ENCODE data around the gene SEMA6D.

SEMA6D gene

GRCh38 chr15:47705281-47705997, 11.9 kb upstream of the SEMA6D start:
- Histone ChIP-seq H3K9ac (ENCODE audit: low read depth, low read length) (no peak overlapping the region), H3K27ac (ENCODE audit: low read length) (no peak overlapping the region), H3K4me1 (ENCODE audit: insufficient read depth, low read length) (no peaks in the 10 kb centered on the region), H3K4me2 (ENCODE audit: insufficient read depth, low read length) (no peak overlapping the region), H4K20me1 (ENCODE audit: insufficient read depth, low read length) (no peaks in the 10 kb centered on the region), H3K79me2 (ENCODE audit: insufficient read depth, low read length) (no peaks in the 10 kb centered on the region), H3K4me3 (ENCODE audit: low read depth in 1 of 2, low read length in 2 of 2) (no peak overlapping the region), H3K36me3 (ENCODE audit: insufficient read depth, low read length) (no peaks in the 10 kb centered on the region), H3K27me3 (ENCODE audit: insufficient read depth, low read length, poor library complexity) (no peaks in the 10 kb centered on the region), H3K9me3 (ENCODE audit: insufficient read depth, low read length, severe bottlenecking) (no peaks in the 10 kb centered on the region), H2AFZ (ENCODE audit: low read depth, low read length) (no peak overlapping the region)
- TF ChIP-seq EZH2 (IDR thresholded peaks at IDR 0.05; ENCODE audit: borderline replicate concordance, low read depth, low read length, severe bottlenecking) (no peak), CTCF (IDR thresholded peaks at IDR 0.05; ENCODE audit: borderline replicate concordance, extremely low read depth, low read length, poor library complexity, severe bottlenecking) (no peak)
- ATAC-seq (ENCODE audit: insufficient read depth, low read depth), result no peak
- DNase-seq, result no peak

- H3K36me3 ChIP-seq (ENCODE audit: insufficient read depth, low read length), result no peaks in the 10 kb centered on the region
- no peak for TF ChIP-seq EZH2 (IDR thresholded peaks at IDR 0.05; ENCODE audit: borderline replicate concordance, low read depth, low read length, severe bottlenecking)
- TF ChIP-seq CTCF (IDR thresholded peaks at IDR 0.05; ENCODE audit: borderline replicate concordance, extremely low read depth, low read length, poor library complexity, severe bottlenecking), result no peak
- no peak overlapping the region for H2AFZ ChIP-seq (ENCODE audit: low read depth, low read length)
- H3K4me3 ChIP-seq (ENCODE audit: low read depth in 1 of 2, low read length in 2 of 2), result no peak overlapping the region
- H3K4me1 ChIP-seq (ENCODE audit: insufficient read depth, low read length), result no peaks in the 10 kb centered on the region
- no peak overlapping the region for H3K27ac ChIP-seq (ENCODE audit: low read length)
- ATAC-seq (ENCODE audit: insufficient read depth, low read depth), result no peak
- no peak overlapping the region for H3K9ac ChIP-seq (ENCODE audit: low read depth, low read length)
- no peak overlapping the region for H3K4me2 ChIP-seq (ENCODE audit: insufficient read depth, low read length)
- H4K20me1 ChIP-seq (ENCODE audit: insufficient read depth, low read length), result no peaks in the 10 kb centered on the region
- no peaks in the 10 kb centered on the region for H3K79me2 ChIP-seq (ENCODE audit: insufficient read depth, low read length)
- no peaks in the 10 kb centered on the region for H3K27me3 ChIP-seq (ENCODE audit: insufficient read depth, low read length, poor library complexity)
- DNase-seq, result no peak
- H3K9me3 ChIP-seq (ENCODE audit: insufficient read depth, low read length, severe bottlenecking), result no peaks in the 10 kb centered on the region
These were observed 9.9 kb upstream of the SEMA6D start for GRCh38 chr15:47707391-47707790.

- Histone ChIP-seq H3K4me3 (ENCODE audit: low read depth in 1 of 2, low read length in 2 of 2) (no peak overlapping the region), H3K9ac (ENCODE audit: low read depth, low read length) (no peak overlapping the region), H2AFZ (ENCODE audit: low read depth, low read length) (no peak overlapping the region), H3K27me3 (ENCODE audit: insufficient read depth, low read length, poor library complexity) (no peaks in the 10 kb centered on the region), H3K27ac (ENCODE audit: low read length) (no peak overlapping the region), H3K9me3 (ENCODE audit: insufficient read depth, low read length, severe bottlenecking) (no peaks in the 10 kb centered on the region), H3K4me2 (ENCODE audit: insufficient read depth, low read length) (no peak overlapping the region), H4K20me1 (ENCODE audit: insufficient read depth, low read length) (no peaks in the 10 kb centered on the region), H3K36me3 (ENCODE audit: insufficient read depth, low read length) (no peaks in the 10 kb centered on the region), H3K4me1 (ENCODE audit: insufficient read depth, low read length) (no peaks in the 10 kb centered on the region), H3K79me2 (ENCODE audit: insufficient read depth, low read length) (no peaks in the 10 kb centered on the region)
- TF ChIP-seq CTCF (IDR thresholded peaks at IDR 0.05; ENCODE audit: borderline replicate concordance, extremely low read depth, low read length, poor library complexity, severe bottlenecking) (no peak), EZH2 (IDR thresholded peaks at IDR 0.05; ENCODE audit: borderline replicate concordance, low read depth, low read length, severe bottlenecking) (no peak)
- no peak for DNase-seq
- no peak for ATAC-seq (ENCODE audit: insufficient read depth, low read depth)
These were observed 8.9 kb upstream of the SEMA6D start for GRCh38 chr15:47708161-47708980.

All from DND-41 (cell line).